D721Med (cell line): Measurements from ENCODE around the gene SYNM.
"Not testable (repeated sequence)": the region's sequence is repeated elsewhere in the genome, so short reads cannot be mapped to it uniquely, and the experiment has no call there.

Source experiments
- DNase-seq: peaks from one replicate; pipeline ENCODE4 v3.0.0; 2011; ENCODE audit warnings: low spot score; ENCODE audit not compliant: insufficient read length
- FAIRE-seq: peaks from 2 replicates; lab custom pipeline; 2011; peaks lifted over from hg19 to GRCh38; lab: Jason Lieb, UNC
- CTCF ChIP-seq: IDR thresholded peaks from 2 replicates; pipeline ENCODE4 v1.5.1; 2012; ENCODE audit warnings: mild to moderate bottlenecking, control low read depth; ENCODE audit not compliant: insufficient read depth; ENCODE audit errors: missing control alignments

SYNM gene

GRCh38 chr15:99059010-99059981 is 45.6 kb upstream of the SYNM start:
- DNase-seq: peak; percentile 69
- no peak for FAIRE-seq
- TF ChIP-seq CTCF: peak; percentile 65

GRCh38 chr15:99060186-99060585 is 44.7 kb upstream of the SYNM start:
- not testable (repeated sequence) for FAIRE-seq, DNase-seq

DNA sequence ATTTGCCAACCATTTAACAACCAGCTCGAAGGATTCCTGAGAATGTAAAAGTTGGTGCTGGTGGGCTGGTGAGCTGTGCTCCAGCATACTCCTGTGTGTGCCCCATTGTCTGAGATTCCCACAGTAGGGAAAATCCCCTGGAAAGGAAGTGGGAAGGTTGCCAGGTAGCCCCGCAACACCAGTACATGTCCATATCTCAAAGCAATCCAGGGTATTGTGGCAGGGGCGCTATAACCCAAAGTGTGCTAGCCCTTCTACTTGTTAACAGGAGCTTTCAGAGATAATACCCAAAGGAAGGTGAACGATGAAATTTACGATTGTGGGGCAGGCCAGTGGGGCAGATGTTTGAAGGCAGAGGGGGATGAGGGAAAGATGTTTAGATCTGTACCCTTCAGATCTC is 42.7 kb upstream of the SYNM start:
- TF ChIP-seq CTCF: no peak
- FAIRE-seq: no peak
- DNase-seq: no peak

DNA sequence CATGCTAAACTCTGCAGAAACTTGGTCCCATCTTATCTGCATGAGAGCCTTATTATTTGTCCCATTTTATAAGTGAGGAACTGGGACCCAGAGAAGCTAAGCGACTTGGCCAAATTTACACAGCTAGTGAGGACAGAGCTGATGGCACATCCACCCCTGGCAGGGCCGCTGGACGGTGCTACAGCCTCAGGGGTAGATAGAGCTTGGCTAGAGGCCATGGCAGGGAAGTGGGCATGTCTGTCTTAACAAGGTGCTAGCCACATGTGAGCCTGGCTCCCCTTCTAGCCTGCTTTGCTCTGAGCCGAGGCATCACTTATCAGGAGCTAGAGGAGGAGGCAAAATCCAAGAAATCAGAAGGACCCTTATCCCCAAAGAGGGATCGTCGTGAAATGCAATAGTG is 36.7 kb upstream of the SYNM start:
- no peak for TF ChIP-seq CTCF
- DNase-seq: no peak
- no peak for FAIRE-seq

DNA sequence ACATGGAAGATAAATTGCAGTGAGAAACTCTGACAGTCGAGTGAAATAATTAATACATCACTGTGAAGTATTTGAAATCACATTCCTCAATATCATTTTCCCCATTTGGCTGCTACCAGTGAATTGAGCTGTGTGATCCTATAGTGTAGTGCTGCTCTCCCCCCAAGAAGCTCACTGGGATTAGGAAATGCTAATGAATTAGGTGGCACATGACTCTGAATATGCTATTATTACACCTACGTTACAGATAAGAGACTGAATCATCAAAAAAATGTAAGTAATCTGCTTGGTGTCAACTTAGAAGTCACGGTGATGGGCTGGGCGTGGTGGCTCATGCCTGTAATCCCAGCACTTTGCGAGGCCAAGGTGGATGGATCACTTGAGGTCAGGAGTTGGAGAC is 34.7 kb upstream of the SYNM start:
- no peak for DNase-seq
- TF ChIP-seq CTCF: no peak
- no peak for FAIRE-seq

DNA sequence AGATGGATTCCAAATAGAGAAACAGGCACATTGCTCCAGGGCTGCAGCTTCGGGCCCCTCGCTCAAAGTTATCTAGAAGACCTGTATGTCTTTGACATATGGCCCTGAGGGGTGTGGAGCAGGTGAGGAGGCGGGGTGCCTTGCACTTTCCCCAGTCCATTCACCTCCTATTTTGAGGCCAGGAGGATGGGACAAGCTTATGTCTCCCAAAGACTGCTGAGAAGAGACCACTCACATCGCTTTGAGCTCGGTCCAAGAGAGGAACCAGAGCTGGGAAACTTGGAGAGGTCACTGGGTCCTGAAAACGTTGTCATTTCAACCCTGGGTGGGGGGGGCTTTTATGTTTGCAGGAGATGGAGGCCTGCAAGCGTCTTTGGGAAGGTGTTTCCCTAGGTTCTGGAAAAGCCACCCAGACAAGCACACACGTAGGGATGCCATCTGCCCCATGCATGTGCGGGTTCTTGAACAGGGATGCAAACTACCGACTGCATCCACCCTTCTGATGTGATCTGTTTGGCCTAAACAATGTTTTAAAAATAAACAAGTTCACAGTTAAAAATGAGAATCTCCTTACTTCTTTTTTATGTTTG is 33.7 kb upstream of the SYNM start:
- FAIRE-seq: no peak

More for the DNA sequence above, 33.7 kb upstream of the SYNM start:
- TF ChIP-seq CTCF: no peak
- no peak for DNase-seq
